ENCODE data around the gene ARHGAP29.

- TF ChIP-seq POLR2A (IDR thresholded peaks at IDR 0.05) (no peak), CTCF (IDR thresholded peaks at IDR 0.05) (peak in 3 of 6 experiments; percentile 9 to 19 (median 9))
Observed at GRCh38 chr1:94236630-94237290, 624 bp downstream of the ARHGAP29 start.

All from thyroid gland (tissue), 4 donors.